ENCODE results near the gene MSH3.

Gene MSH3

GRCh38 chr5:80713631-80714030 lies 59.2 kb downstream of the MSH3 start:
- TF ChIP-seq ESRRG (CRISPR knock-in tag; IDR thresholded peaks at IDR 0.05) (no peak), SNAI2 (CRISPR knock-in tag; IDR thresholded peaks at IDR 0.05) (no peak), PPARA (CRISPR knock-in tag; IDR thresholded peaks at IDR 0.05; ENCODE audit: borderline replicate concordance) (no peak), ARNTL (CRISPR knock-in tag; IDR thresholded peaks at IDR 0.05; ENCODE audit: borderline replicate concordance, low read depth) (no peak), TOX (CRISPR knock-in tag; IDR thresholded peaks at IDR 0.05; ENCODE audit: borderline replicate concordance) (no peak), BACH2 (CRISPR knock-in tag; IDR thresholded peaks at IDR 0.05; ENCODE audit: borderline replicate concordance) (no peak), ISL1 (CRISPR knock-in tag; IDR thresholded peaks at IDR 0.05) (no peak)
- ATAC-seq = no peak

- no peak for ATAC-seq
- no peak for TF ChIP-seq POU6F1 (CRISPR knock-in tag; IDR thresholded peaks at IDR 0.05; ENCODE audit: borderline replicate concordance, low read depth)
- no peak for TF ChIP-seq PATZ1 (CRISPR knock-in tag; IDR thresholded peaks at IDR 0.05; ENCODE audit: borderline replicate concordance)
- no peak for TF ChIP-seq ISL1 (CRISPR knock-in tag; IDR thresholded peaks at IDR 0.05)
- no peak for TF ChIP-seq TSHZ2 (CRISPR knock-in tag; IDR thresholded peaks at IDR 0.05)
- TF ChIP-seq CREB5 (CRISPR knock-in tag; IDR thresholded peaks at IDR 0.05; ENCODE audit: low read depth) = no peak
- no peak for TF ChIP-seq OSR1 (CRISPR knock-in tag; IDR thresholded peaks at IDR 0.05)
- no peak for TF ChIP-seq ZFP3 (CRISPR knock-in tag; IDR thresholded peaks at IDR 0.05)
These were observed 60.3 kb downstream of the MSH3 start for GRCh38 chr5:80714570-80715298.

- no peak for TF ChIP-seq ZNF565 (CRISPR knock-in tag; conservative IDR thresholded peaks at IDR 0.05; ENCODE audit: low read depth)
- TF ChIP-seq ZC3H10 (CRISPR knock-in tag; IDR thresholded peaks at IDR 0.05) = no peak
- no peak for TF ChIP-seq TSHZ2 (CRISPR knock-in tag; IDR thresholded peaks at IDR 0.05)
- no peak for TF ChIP-seq RARB (CRISPR knock-in tag; IDR thresholded peaks at IDR 0.05)
- TF ChIP-seq ARNTL (CRISPR knock-in tag; IDR thresholded peaks at IDR 0.05; ENCODE audit: borderline replicate concordance, low read depth) = no peak
- TF ChIP-seq ZNF70 (CRISPR knock-in tag; IDR thresholded peaks at IDR 0.05) = no peak
- no peak for TF ChIP-seq PPARA (CRISPR knock-in tag; IDR thresholded peaks at IDR 0.05; ENCODE audit: borderline replicate concordance)
- TF ChIP-seq POU6F1 (CRISPR knock-in tag; IDR thresholded peaks at IDR 0.05; ENCODE audit: borderline replicate concordance, low read depth) = no peak
- no peak for ATAC-seq
These were observed 61.4 kb downstream of the MSH3 start for GRCh38 chr5:80715887-80716286.

Measured in SK-N-SH treated with all-trans-retinoic acid at 6 μM for 48 hours (cell line).